Loucy (cell line): ENCODE measurements around the gene F7.

Source experiments
- H2AFZ ChIP-seq: fragments of 200-600 bp; sonication (generic); 2 replicates; pipeline ENCODE4 v1.6.0; 2016; ENCODE audit warnings: antibody characterized with exemption, mild to moderate bottlenecking, low read length, moderate library complexity
- H3F3A ChIP-seq: fragments of 200-600 bp; 2 replicates; pipeline ENCODE4 v1.6.0; 2016; ENCODE audit warnings: antibody characterized with exemption, low read depth, mild to moderate bottlenecking
- H3K27me3 ChIP-seq: fragments of 200-600 bp; sonication (generic); 2 replicates; pipeline ENCODE4 v1.6.1; 2014; ENCODE audit warnings: low read length, mild to moderate bottlenecking; ENCODE audit not compliant: insufficient read depth, poor library complexity, severe bottlenecking
- H3K36me3 ChIP-seq: fragments of 200-600 bp; sonication (generic); 2 replicates; pipeline ENCODE4 v1.6.1; 2016; ENCODE audit warnings: low read length; ENCODE audit not compliant: insufficient read depth
- H3K4me1 ChIP-seq: fragments of 200-600 bp; sonication (generic); 2 replicates; pipeline ENCODE4 v1.5.1; 2014; ENCODE audit warnings: low read length, mild to moderate bottlenecking; ENCODE audit not compliant: insufficient read depth, poor library complexity, severe bottlenecking
- H3K4me2 ChIP-seq: fragments of 200-600 bp; sonication (generic); 2 replicates; pipeline ENCODE4 v1.6.0; 2014; ENCODE audit warnings: antibody characterized with exemption, low read length, low read depth, mild to moderate bottlenecking; ENCODE audit not compliant: poor library complexity, severe bottlenecking
- H3K4me3 ChIP-seq: fragments of 200-600 bp; sonication (generic); 2 replicates; pipeline ENCODE4 v1.5.1; 2014; ENCODE audit warnings: low read length, mild to moderate bottlenecking, mixed read lengths; ENCODE audit not compliant: poor library complexity, severe bottlenecking
- H3K79me2 ChIP-seq: fragments of 200-600 bp; sonication (generic); 2 replicates; pipeline ENCODE4 v1.6.1; 2014; ENCODE audit warnings: low read length; ENCODE audit not compliant: insufficient read depth
- H3K9ac ChIP-seq: fragments of 200-600 bp; sonication (generic); 2 replicates; pipeline ENCODE4 v1.6.0; 2014; ENCODE audit warnings: mild to moderate bottlenecking, low read depth, low read length, moderate library complexity; ENCODE audit not compliant: poor library complexity, severe bottlenecking
- H3K9me2 ChIP-seq: fragments of 200-600 bp; sonication (generic); replicated peaks from 2 replicates; pipeline ENCODE4 v1.6.1; 2016; ENCODE audit warnings: low read depth, low read length, mixed read lengths
- H3K9me3 ChIP-seq: fragments of 200-600 bp; sonication (generic); 2 replicates; pipeline ENCODE4 v1.6.1; 2014; ENCODE audit warnings: mild to moderate bottlenecking, antibody characterized with exemption, low read length, low read depth; ENCODE audit not compliant: insufficient read depth
- H4K20me1 ChIP-seq: fragments of 200-600 bp; sonication (generic); 2 replicates; pipeline ENCODE4 v1.6.0; 2014; ENCODE audit warnings: antibody characterized with exemption, low read length, mild to moderate bottlenecking; ENCODE audit not compliant: insufficient read depth, poor library complexity, severe bottlenecking
- CTCF ChIP-seq: fragments of 200-600 bp; sonication (generic); conservative IDR thresholded peaks from 2 replicates; pipeline ENCODE4 v1.5.1; 2014; ENCODE audit warnings: mild to moderate bottlenecking, antibody characterized with exemption, low read length
- EZH2phosphoT487 ChIP-seq: fragments of 200-600 bp; IDR thresholded peaks from 2 replicates; pipeline ENCODE4 v1.6.1; 2018; ENCODE audit warnings: antibody characterized with exemption, mild to moderate bottlenecking, moderate library complexity, borderline replicate concordance

Gene F7

GRCh38 chr13:113087923-113088690, 17.5 kb upstream of the F7 start:
- no peak overlapping the region for H2AFZ ChIP-seq
- H3K4me1 ChIP-seq: no peaks in the 10 kb centered on the region
- no peaks in the 10 kb centered on the region for H3K27me3 ChIP-seq
- TF ChIP-seq CTCF (no peak), EZH2phosphoT487 (no peak)
- no peaks in the 10 kb centered on the region for H3K9me3 ChIP-seq
- H3F3A ChIP-seq: no peaks in the 10 kb centered on the region
- H3K36me3 ChIP-seq: no peaks in the 10 kb centered on the region
- H3K4me3 ChIP-seq: no peak overlapping the region
- no peaks in the 10 kb centered on the region for H4K20me1 ChIP-seq
- H3K9me2 ChIP-seq: no peaks in the 10 kb centered on the region
- H3K4me2 ChIP-seq: no peak overlapping the region
- no peaks in the 10 kb centered on the region for H3K79me2 ChIP-seq
- no peak overlapping the region for H3K9ac ChIP-seq

DNA sequence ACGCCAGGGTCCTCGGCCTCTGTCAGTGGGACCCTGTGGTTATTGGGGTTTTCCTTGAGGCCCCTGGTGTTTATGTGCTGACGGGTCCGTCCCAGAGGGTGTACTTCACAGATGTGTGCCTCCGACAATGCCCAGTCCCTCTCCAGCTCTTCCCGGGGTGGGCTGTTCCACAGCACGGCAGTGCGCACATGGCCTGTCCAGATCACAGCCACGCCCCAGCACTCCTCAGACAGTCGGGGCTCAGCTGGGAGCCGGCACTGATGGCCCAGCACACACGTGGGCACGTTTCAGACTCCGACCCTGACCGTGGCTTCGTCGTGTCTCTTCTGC, 16.9 kb upstream of the F7 start:
- Histone ChIP-seq H3K36me3 (no peaks in the 10 kb centered on the region), H2AFZ (no peak overlapping the region), H3K4me1 (no peaks in the 10 kb centered on the region), H4K20me1 (no peaks in the 10 kb centered on the region), H3K79me2 (no peaks in the 10 kb centered on the region), H3K27me3 (no peaks in the 10 kb centered on the region), H3K9me2 (no peaks in the 10 kb centered on the region), H3K4me2 (no peak overlapping the region), H3F3A (no peaks in the 10 kb centered on the region), H3K4me3 (no peak overlapping the region), H3K9ac (no peak overlapping the region), H3K9me3 (no peaks in the 10 kb centered on the region)
- TF ChIP-seq EZH2phosphoT487: no peak
- TF ChIP-seq CTCF: no peak

- Histone ChIP-seq H2AFZ (no peak overlapping the region), H4K20me1 (no peaks in the 10 kb centered on the region), H3F3A (no peaks in the 10 kb centered on the region), H3K9ac (no peak overlapping the region), H3K4me2 (no peak overlapping the region), H3K36me3 (no peaks in the 10 kb centered on the region), H3K9me2 (no peaks in the 10 kb centered on the region), H3K79me2 (no peaks in the 10 kb centered on the region), H3K4me1 (no peaks in the 10 kb centered on the region), H3K27me3 (no peaks in the 10 kb centered on the region), H3K9me3 (no peaks in the 10 kb centered on the region), H3K4me3 (no peak overlapping the region)
- no peak for TF ChIP-seq EZH2phosphoT487
- TF ChIP-seq CTCF: no peak
Observed at GRCh38 chr13:113089693-113090414, 15.7 kb upstream of the F7 start.
